Suprapubic skin (tissue), 3 donors: ENCODE results near the gene ASPRV1.

ENCODE experiments used
- EP300 ChIP-seq: sonication (generic); formaldehyde crosslinking; IDR thresholded peaks from one replicate; pipeline ENCODE4 v1.6.1; 2017; ENCODE audit warnings: antibody characterized with exemption
- TF ChIP-seq, protein P1 (sequence below), 2 donors: fragments of 200-600 bp in 1 of 2; fragments of 450-650 bp in 1 of 2; sonication (generic) in 1 of 2; IDR thresholded peaks; one replicate each; pipeline ENCODE4 v1.5.1; 2016 to 2019; ENCODE audit warnings: antibody characterized with exemption in 2 of 2, mild to moderate bottlenecking in 1 of 2, moderate library complexity in 1 of 2

GRCh38 chr2:69950241-69950640 is 11.2 kb downstream of the ASPRV1 start:
- TF ChIP-seq, protein P1, sequence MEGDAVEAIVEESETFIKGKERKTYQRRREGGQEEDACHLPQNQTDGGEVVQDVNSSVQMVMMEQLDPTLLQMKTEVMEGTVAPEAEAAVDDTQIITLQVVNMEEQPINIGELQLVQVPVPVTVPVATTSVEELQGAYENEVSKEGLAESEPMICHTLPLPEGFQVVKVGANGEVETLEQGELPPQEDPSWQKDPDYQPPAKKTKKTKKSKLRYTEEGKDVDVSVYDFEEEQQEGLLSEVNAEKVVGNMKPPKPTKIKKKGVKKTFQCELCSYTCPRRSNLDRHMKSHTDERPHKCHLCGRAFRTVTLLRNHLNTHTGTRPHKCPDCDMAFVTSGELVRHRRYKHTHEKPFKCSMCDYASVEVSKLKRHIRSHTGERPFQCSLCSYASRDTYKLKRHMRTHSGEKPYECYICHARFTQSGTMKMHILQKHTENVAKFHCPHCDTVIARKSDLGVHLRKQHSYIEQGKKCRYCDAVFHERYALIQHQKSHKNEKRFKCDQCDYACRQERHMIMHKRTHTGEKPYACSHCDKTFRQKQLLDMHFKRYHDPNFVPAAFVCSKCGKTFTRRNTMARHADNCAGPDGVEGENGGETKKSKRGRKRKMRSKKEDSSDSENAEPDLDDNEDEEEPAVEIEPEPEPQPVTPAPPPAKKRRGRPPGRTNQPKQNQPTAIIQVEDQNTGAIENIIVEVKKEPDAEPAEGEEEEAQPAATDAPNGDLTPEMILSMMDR (IDR thresholded peaks at IDR 0.05) = no peak
- no peak for TF ChIP-seq EP300
